HepG2 (cell line): ENCODE data around the gene CLVS2. TPM values are rescaled to one million over a fixed set of nuclear protein-coding genes. Genes with fewer than 3 reads are reported as not detected.

Experiments used
- SRSF4 ChIP-seq: fragments of 200-400 bp; formaldehyde crosslinking; IDR thresholded peaks from one replicate; pipeline ENCODE4 v1.6.1; 2018; ENCODE audit warnings: mild to moderate bottlenecking, low read depth, low read length, moderate library complexity; ENCODE audit not compliant: poor library complexity, severe bottlenecking
- polyA plus RNA-seq, 8 experiments: library from polyadenylated mRNA; depleted of rRNA in 3 of 8; stranded (reverse) in 7 of 8; unstranded in 1 of 8; fragments of >200 nt; fragmentation: Illumina TruSeq in 4 of 8; extraction: Trizol in 4 of 8; gene quantifications; 2 replicates each; pipeline versions ENCODE4 v1.2.1 to v1.2.3, GENCODE V29; 2011 to 2016; ENCODE audit warnings: low read depth in 4 of 8, missing spikeins in 1 of 8, mixed read lengths in 1 of 8; ENCODE audit not compliant: insufficient read depth in 1 of 8
- total RNA-seq, 5 experiments: library from RNA; depleted of rRNA; stranded (reverse); fragments of >200 nt; fragmentation: Illumina TruSeq; extraction: Trizol; gene quantifications; 2 replicates each; pipeline ENCODE4 v1.2.3, GENCODE V29; 2016; ENCODE audit warnings: low read depth in 1 of 5
- TF ChIP-seq, protein P1 (sequence below): sonication (generic); formaldehyde crosslinking; IDR thresholded peaks from 2 replicates; pipeline ENCODE4 v1.4.0; 2020; ENCODE audit warnings: mild to moderate bottlenecking, missing genetic modification reagents
- TF ChIP-seq, protein P2 (sequence below): IDR thresholded peaks from 2 replicates; pipeline ENCODE4 v1.6.1; 2016; ENCODE audit warnings: control low read depth

Gene CLVS2
- total and polyA plus RNA-seq, 2 of the 13 experiments (the other 11 are each of a cell fraction or from before 2014, with no cell fraction given): not detected

DNA sequence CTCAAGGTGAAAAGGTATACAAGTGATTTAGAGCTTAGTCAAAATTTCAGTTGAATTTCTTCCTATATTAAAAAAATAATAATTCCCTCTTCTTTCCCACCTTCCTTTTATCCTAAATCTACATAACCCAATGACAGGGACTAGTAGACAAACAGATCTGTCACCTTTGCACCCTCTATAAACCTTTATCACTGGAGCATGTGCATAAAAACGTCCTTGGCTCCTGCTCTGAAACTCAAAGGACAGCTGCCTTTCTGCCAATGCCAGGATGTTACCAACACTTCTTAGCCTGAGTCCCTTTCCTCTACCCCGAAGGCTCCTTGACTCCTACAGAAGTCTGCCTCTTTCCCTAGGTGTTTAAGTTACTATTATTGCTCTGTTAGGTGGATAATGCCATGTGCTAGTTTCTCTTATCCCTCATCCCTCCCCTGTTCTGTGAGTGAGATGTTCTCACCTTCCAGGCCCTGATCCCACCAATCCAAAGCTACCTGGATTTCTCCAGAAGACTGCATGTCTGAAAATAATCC is 4.3 kb downstream of the CLVS2 start (continued):
- TF ChIP-seq, protein P1, sequence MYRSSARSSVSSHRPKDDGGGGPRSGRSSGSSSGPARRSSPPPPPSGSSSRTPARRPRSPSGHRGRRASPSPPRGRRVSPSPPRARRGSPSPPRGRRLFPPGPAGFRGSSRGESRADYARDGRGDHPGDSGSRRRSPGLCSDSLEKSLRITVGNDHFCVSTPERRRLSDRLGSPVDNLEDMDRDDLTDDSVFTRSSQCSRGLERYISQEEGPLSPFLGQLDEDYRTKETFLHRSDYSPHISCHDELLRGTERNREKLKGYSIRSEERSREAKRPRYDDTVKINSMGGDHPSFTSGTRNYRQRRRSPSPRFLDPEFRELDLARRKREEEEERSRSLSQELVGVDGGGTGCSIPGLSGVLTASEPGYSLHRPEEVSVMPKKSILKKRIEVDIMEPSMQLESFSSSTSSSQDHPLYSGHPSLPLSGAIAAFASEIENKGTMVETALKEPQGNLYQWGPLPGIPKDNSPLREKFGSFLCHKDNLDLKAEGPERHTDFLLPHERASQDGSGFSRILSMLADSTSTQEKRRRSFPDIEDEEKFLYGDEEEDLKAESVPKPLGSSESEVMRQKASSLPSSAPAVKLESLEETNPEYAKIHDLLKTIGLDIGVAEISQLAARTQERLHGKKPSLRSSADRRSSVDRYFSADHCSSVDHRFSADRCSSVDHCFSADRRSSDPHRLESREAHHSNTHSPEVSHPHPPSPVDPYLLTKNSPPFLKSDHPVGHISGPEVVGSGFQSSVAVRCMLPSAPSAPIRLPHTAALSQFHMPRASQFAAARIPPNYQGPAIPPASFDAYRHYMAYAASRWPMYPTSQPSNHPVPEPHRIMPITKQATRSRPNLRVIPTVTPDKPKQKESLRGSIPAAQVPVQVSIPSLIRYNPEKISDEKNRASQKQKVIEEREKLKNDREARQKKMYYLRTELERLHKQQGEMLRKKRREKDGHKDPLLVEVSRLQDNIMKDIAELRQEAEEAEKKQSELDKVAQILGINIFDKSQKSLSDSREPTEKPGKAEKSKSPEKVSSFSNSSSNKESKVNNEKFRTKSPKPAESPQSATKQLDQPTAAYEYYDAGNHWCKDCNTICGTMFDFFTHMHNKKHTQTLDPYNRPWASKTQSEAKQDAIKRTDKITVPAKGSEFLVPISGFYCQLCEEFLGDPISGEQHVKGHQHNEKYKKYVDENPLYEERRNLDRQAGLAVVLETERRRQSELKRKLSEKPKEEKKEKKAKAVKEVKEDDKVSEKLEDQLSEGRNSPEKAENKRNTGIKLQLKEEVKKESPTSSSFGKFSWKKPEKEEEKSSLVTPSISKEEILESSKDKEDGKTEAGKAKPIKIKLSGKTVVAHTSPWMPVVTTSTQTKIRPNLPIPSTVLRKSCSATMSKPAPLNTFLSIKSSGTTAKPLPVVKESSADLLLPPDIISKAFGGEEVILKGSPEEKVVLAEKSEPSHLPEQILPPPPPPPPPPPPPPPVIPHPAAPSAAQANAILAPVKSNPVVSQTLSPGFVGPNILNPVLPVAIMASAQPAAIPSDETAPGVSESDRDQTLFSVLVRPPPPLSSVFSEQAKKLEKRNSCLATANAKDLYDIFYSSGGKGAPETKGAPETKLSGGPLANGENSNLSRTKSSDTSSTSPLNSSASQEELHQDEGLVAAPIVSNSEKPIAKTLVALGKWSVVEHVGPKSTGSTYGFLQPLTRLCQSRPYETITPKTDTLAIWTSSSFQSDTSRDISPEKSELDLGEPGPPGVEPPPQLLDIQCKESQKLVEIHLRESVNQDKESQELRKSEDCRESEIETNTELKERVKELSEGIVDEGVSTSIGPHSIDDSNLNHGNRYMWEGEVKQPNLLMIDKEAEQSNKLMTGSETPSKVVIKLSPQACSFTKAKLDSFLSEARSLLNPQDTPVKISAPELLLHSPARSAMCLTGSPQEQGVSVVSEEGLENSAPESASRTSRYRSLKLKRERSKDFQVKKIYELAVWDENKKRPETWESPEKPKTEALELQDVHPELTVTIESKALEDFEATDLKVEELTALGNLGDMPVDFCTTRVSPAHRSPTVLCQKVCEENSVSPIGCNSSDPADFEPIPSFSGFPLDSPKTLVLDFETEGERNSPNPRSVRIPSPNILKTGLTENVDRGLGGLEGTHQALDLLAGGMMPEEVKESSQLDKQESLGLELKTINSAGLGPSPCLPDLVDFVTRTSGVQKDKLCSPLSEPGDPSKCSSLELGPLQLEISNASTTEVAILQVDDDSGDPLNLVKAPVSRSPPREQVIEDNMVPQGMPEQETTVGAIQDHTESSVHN: no peak
- TF ChIP-seq, protein P2, sequence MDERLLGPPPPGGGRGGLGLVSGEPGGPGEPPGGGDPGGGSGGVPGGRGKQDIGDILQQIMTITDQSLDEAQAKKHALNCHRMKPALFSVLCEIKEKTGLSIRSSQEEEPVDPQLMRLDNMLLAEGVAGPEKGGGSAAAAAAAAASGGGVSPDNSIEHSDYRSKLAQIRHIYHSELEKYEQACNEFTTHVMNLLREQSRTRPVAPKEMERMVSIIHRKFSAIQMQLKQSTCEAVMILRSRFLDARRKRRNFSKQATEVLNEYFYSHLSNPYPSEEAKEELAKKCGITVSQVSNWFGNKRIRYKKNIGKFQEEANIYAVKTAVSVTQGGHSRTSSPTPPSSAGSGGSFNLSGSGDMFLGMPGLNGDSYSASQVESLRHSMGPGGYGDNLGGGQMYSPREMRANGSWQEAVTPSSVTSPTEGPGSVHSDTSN (CRISPR knock-in tag): no peak
- TF ChIP-seq SRSF4: no peak
